Measurements from ENCODE around the gene SMAD7. TPM values are rescaled to one million over a fixed set of nuclear protein-coding genes. Genes with fewer than 3 reads are reported as not detected.

SMAD7 gene
- total RNA-seq, 2 donors from 2014 or later: 55.1 to 98.1 TPM

- TF ChIP-seq, protein P1, sequence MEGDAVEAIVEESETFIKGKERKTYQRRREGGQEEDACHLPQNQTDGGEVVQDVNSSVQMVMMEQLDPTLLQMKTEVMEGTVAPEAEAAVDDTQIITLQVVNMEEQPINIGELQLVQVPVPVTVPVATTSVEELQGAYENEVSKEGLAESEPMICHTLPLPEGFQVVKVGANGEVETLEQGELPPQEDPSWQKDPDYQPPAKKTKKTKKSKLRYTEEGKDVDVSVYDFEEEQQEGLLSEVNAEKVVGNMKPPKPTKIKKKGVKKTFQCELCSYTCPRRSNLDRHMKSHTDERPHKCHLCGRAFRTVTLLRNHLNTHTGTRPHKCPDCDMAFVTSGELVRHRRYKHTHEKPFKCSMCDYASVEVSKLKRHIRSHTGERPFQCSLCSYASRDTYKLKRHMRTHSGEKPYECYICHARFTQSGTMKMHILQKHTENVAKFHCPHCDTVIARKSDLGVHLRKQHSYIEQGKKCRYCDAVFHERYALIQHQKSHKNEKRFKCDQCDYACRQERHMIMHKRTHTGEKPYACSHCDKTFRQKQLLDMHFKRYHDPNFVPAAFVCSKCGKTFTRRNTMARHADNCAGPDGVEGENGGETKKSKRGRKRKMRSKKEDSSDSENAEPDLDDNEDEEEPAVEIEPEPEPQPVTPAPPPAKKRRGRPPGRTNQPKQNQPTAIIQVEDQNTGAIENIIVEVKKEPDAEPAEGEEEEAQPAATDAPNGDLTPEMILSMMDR (IDR thresholded peaks at IDR 0.05): no peak
- Histone ChIP-seq H3K9me3 (no peaks in the 10 kb centered on the region), H3K27ac (peak overlapping the region; percentile 81 to 98), H3K4me3 (peak overlapping the region in 1 of 2 donors; percentile 10), H3K27me3 (no peaks in the 10 kb centered on the region), H3K4me1 (peaks cover 0 to 98% of the 10 kb centered on the region in 2 donors), H3K36me3 (no peaks in the 10 kb centered on the region)
- DNase-seq (ENCODE audit: low spot score): no peak
Measured at GRCh38 chr18:48929941-48930713, 20.6 kb downstream of the SMAD7 start.

DNA sequence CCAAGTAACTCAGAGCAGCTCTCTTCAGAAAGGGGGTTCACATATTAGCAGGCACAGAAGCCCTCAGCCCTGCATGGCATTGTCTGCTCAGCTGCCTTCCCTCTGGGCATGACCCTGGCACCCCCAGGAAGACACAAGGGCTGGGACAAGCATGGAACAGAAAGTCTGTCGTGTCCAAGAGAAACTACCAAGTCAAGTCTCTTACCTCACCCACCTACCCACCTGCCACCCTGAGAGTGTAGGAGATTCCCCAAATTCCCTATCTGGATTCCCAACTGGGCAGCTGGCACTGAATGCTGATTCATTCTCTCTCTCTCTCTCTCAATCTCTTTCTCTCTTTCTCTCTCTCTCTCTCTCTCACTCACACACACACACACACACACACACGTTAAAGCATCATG, 21.6 kb downstream of the SMAD7 start:
- DNase-seq (ENCODE audit: low spot score): no peak
- no peaks in the 10 kb centered on the region for H3K36me3 ChIP-seq
- H3K4me1 ChIP-seq: peaks cover 0 to 98% of the 10 kb centered on the region in 2 donors
- H3K4me3 ChIP-seq: no peak overlapping the region
- H3K27me3 ChIP-seq: no peaks in the 10 kb centered on the region
- TF ChIP-seq, protein P1 (IDR thresholded peaks at IDR 0.05): no peak
- no peaks in the 10 kb centered on the region for H3K9me3 ChIP-seq
- H3K27ac ChIP-seq: peak overlapping the region; percentile 81 to 98

- Histone ChIP-seq H3K9me3 (no peaks in the 10 kb centered on the region), H3K27me3 (no peaks in the 10 kb centered on the region), H3K27ac (peak overlapping the region; percentile 81 to 98), H3K4me3 (no peak overlapping the region), H3K4me1 (peaks cover 0 to 98% of the 10 kb centered on the region in 2 donors), H3K36me3 (no peaks in the 10 kb centered on the region)
- TF ChIP-seq, protein P1 (IDR thresholded peaks at IDR 0.05): no peak
- DNase-seq (ENCODE audit: low spot score): no peak
Measured at GRCh38 chr18:48928787-48929186, 22.0 kb downstream of the SMAD7 start.

- TF ChIP-seq, protein P1 (IDR thresholded peaks at IDR 0.05): no peak
- Histone ChIP-seq H3K27ac (peak overlapping the region; percentile 81 to 98), H3K4me3 (no peak overlapping the region), H3K4me1 (peaks cover 0 to 98% of the 10 kb centered on the region in 2 donors), H3K9me3 (no peaks in the 10 kb centered on the region), H3K27me3 (no peaks in the 10 kb centered on the region), H3K36me3 (no peaks in the 10 kb centered on the region)
- no peak for DNase-seq (ENCODE audit: low spot score)
Measured at GRCh38 chr18:48927286-48928080, 23.3 kb downstream of the SMAD7 start.

DNA sequence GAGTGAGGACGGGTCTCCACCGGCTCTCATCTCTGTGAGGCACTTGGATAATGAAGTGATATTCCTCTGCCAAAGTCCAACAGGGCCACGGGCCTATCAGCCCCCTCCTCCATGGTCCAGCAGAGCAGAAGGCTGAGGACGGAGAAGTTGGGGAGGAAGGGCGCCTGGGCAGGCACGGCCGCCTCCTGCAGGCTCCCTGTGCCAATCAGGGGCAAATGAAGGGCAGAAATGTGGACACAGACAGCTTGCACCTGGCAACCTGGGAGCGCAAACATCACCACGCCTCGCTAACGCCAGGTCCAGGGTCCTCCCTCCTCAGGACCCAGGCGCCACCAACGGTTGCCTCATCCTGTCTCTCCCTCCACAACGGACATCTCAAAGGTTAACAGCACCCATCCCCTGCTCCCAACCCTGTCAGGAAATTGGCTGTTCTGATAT, 24.3 kb downstream of the SMAD7 start:
- Histone ChIP-seq H3K4me1 (peaks cover 0 to 98% of the 10 kb centered on the region in 2 donors), H3K4me3 (no peak overlapping the region), H3K27ac (peak overlapping the region; percentile 81 to 98), H3K36me3 (peaks cover 2% of the 10 kb centered on the region), H3K9me3 (no peaks in the 10 kb centered on the region), H3K27me3 (no peaks in the 10 kb centered on the region)
- no peak for DNase-seq (ENCODE audit: low spot score)
- TF ChIP-seq, protein P1 (IDR thresholded peaks at IDR 0.05): no peak
